HG02884 (cell line): ENCODE results near the gene RIN3.

Source experiments
- ATAC-seq: cut with Tn5 transposase; IDR thresholded peaks from one replicate; pipeline ENCODE4 v1.9.1; 2021; ENCODE audit warnings: mild to moderate bottlenecking, moderate library complexity; ENCODE audit not compliant: unreplicated experiment

RIN3 gene

GRCh38 chr14:92644171-92644969, 130.8 kb downstream of the RIN3 start:
- no peak for ATAC-seq

- no peak for ATAC-seq
Observed at GRCh38 chr14:92644970-92645515, 131.5 kb downstream of the RIN3 start.

GRCh38 chr14:92645841-92646478, 132.4 kb downstream of the RIN3 start:
- no peak for ATAC-seq

GRCh38 chr14:92646952-92647796, 133.6 kb downstream of the RIN3 start:
- no peak for ATAC-seq

GRCh38 chr14:92647797-92648279, 134.3 kb downstream of the RIN3 start:
- ATAC-seq: no peak

- no peak for ATAC-seq
Observed at GRCh38 chr14:92649066-92649465, 135.5 kb downstream of the RIN3 start.

GRCh38 chr14:92649934-92650545, 136.5 kb downstream of the RIN3 start:
- ATAC-seq: no peak

GRCh38 chr14:92650581-92651105, 137.1 kb downstream of the RIN3 start:
- ATAC-seq: no peak

GRCh38 chr14:92651106-92651757, 137.7 kb downstream of the RIN3 start:
- peak; percentile 73 for ATAC-seq

GRCh38 chr14:92651758-92652406, 138.3 kb downstream of the RIN3 start:
- no peak for ATAC-seq

- no peak for ATAC-seq
Observed at GRCh38 chr14:92652413-92653151, 139.0 kb downstream of the RIN3 start.

- no peak for ATAC-seq
Observed at GRCh38 chr14:92653162-92653651, 139.6 kb downstream of the RIN3 start.

GRCh38 chr14:92654239-92654901, 140.8 kb downstream of the RIN3 start:
- ATAC-seq: no peak

GRCh38 chr14:92655419-92656201, 142.0 kb downstream of the RIN3 start:
- ATAC-seq: no peak

GRCh38 chr14:92656306-92657081, 142.9 kb downstream of the RIN3 start:
- ATAC-seq: no peak

- no peak for ATAC-seq
Observed at GRCh38 chr14:92657457-92658142, 144.0 kb downstream of the RIN3 start.
